Lung (tissue), 12 donors: Measurements from ENCODE around the gene TSPOAP1. TPM values are rescaled to one million over a fixed set of nuclear protein-coding genes. Genes with fewer than 3 reads are reported as not detected.
"Not testable (repeated sequence)": the region's sequence is repeated elsewhere in the genome, so short reads cannot be mapped to it uniquely, and the experiment has no call there.

Source experiments
- ATAC-seq: fragments of 200-7000 bp; cut with Tn5 transposase; one replicate; pipeline ENCODE4 v1.9.1; 2020; ENCODE audit warnings: moderate number of reproducible peaks; ENCODE audit not compliant: insufficient read depth, low FRiP score
- DNase-seq, 3 donors: peaks; one replicate each; pipeline ENCODE4 v3.0.0-alpha.2; 2013 to 2017
- H3K27ac ChIP-seq, 2 donors: one replicate each; pipeline ENCODE4 v1.5.1; 2013; ENCODE audit warnings: mild to moderate bottlenecking in 2 of 2, moderate library complexity in 2 of 2, control low read depth in 1 of 2, inconsistent platforms in 1 of 2, low read depth in 1 of 2, low read length in 1 of 2
- H3K27me3 ChIP-seq, 3 donors: one replicate each; pipeline ENCODE4 v1.5.1; 2013; ENCODE audit warnings: low read length in 2 of 3; ENCODE audit not compliant: control insufficient read depth in 3 of 3, insufficient read depth in 3 of 3
- H3K36me3 ChIP-seq, 4 donors: one replicate each; pipeline ENCODE4 v1.5.1; 2013; ENCODE audit warnings: low read length in 4 of 4, mild to moderate bottlenecking in 1 of 4, moderate library complexity in 1 of 4; ENCODE audit not compliant: control insufficient read depth in 4 of 4, insufficient read depth in 4 of 4
- H3K4me1 ChIP-seq, 5 donors: one replicate each; pipeline ENCODE4 v1.5.1; 2013; ENCODE audit warnings: low read length in 5 of 5, mild to moderate bottlenecking in 2 of 5, moderate library complexity in 1 of 5; ENCODE audit not compliant: control insufficient read depth in 5 of 5, insufficient read depth in 5 of 5
- H3K4me3 ChIP-seq: one replicate; pipeline ENCODE4 v1.5.1; 2013; ENCODE audit warnings: mild to moderate bottlenecking, control low read depth, moderate library complexity
- H3K9ac ChIP-seq, 2 donors: one replicate each; pipeline ENCODE4 v1.5.1; 2013; ENCODE audit warnings: low read length in 2 of 2, control low read depth in 1 of 2; ENCODE audit not compliant: insufficient read depth in 1 of 2
- H3K9me3 ChIP-seq, 4 donors: one replicate each; pipeline ENCODE4 v1.5.1; 2013; ENCODE audit warnings: low read length in 3 of 4, mild to moderate bottlenecking in 1 of 4, moderate library complexity in 1 of 4; ENCODE audit not compliant: control insufficient read depth in 4 of 4, insufficient read depth in 3 of 4
- WGBS, 2 donors: extraction: QIAGEN DNeasy Blood & Tissue Kit; methylation state at CpG; one replicate each; pipeline ENCODE4 v1.1.7; 2013; 5-methylcytosine and 5-hydroxymethylcytosine counted together
- polyA plus RNA-seq, 2 donors: library from polyadenylated mRNA; stranded (reverse); fragments of 200-250 nt; gene quantifications; one replicate each; pipeline ENCODE4 v1.2.1, GENCODE V29; 2013
- total RNA-seq, 2 donors: library from RNA; depleted of rRNA in 1 of 2; stranded (reverse); fragments of >200 nt in 1 of 2; gene quantifications; one replicate each; pipeline ENCODE4 v1.2.1, GENCODE V29; 2014 to 2021
- TF ChIP-seq, protein P1 (sequence below): IDR thresholded peaks from 2 replicates; pipeline ENCODE4 v1.5.1; 2012; ENCODE audit warnings: mild to moderate bottlenecking; ENCODE audit errors: control extremely low read depth, extremely low read depth
- donor health status: control.
- donor health status: control.
- donor health status: Bipolar disorder and iron deficiency.
- donor health status: healthy.
- donor health status: DM: yes; HTN: yes; CAD: no.

TSPOAP1 gene
- total and polyA plus RNA-seq, 4 donors = 7.0 to 23.5 (median 18.2) TPM

- Histone ChIP-seq H3K36me3 (peaks cover 29 to 45% (median 35%) of the 10 kb centered on the region in 4 donors), H3K4me3 (no peak overlapping the region), H3K9ac (no peak overlapping the region), H3K9me3 (no peaks in the 10 kb centered on the region), H3K27ac (peak overlapping the region in 1 of 2 donors; percentile 55), H3K4me1 (peaks cover 0 to 7% (median 2%) of the 10 kb centered on the region in 5 donors), H3K27me3 (no peaks in the 10 kb centered on the region)
- 26 to 30% methylated on average over 9 of the region's 9 CpGs for WGBS, 2 donors
- peak in 1 of 3 donors; percentile 20 for DNase-seq
- TF ChIP-seq, protein P1, sequence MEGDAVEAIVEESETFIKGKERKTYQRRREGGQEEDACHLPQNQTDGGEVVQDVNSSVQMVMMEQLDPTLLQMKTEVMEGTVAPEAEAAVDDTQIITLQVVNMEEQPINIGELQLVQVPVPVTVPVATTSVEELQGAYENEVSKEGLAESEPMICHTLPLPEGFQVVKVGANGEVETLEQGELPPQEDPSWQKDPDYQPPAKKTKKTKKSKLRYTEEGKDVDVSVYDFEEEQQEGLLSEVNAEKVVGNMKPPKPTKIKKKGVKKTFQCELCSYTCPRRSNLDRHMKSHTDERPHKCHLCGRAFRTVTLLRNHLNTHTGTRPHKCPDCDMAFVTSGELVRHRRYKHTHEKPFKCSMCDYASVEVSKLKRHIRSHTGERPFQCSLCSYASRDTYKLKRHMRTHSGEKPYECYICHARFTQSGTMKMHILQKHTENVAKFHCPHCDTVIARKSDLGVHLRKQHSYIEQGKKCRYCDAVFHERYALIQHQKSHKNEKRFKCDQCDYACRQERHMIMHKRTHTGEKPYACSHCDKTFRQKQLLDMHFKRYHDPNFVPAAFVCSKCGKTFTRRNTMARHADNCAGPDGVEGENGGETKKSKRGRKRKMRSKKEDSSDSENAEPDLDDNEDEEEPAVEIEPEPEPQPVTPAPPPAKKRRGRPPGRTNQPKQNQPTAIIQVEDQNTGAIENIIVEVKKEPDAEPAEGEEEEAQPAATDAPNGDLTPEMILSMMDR = no peak
- ATAC-seq = peak; percentile 63
Observed at GRCh38 chr17:58344047-58344790, 15.6 kb upstream of the TSPOAP1 start.

GRCh38 chr17:58343131-58343530, 14.5 kb upstream of the TSPOAP1 start:
- TF ChIP-seq, protein P1 = no peak
- Histone ChIP-seq H3K4me1 (peaks cover 0 to 11% (median 7%) of the 10 kb centered on the region in 5 donors), H3K27me3 (no peaks in the 10 kb centered on the region), H3K4me3 (no peak overlapping the region), H3K9ac (no peak overlapping the region), H3K36me3 (peaks cover 29 to 36% (median 29%) of the 10 kb centered on the region in 4 donors), H3K27ac (no peak overlapping the region), H3K9me3 (no peaks in the 10 kb centered on the region)
- DNase-seq = no peak
- WGBS, 2 donors = 89 to 95% methylated on average over 4 of the region's 4 CpGs
- no peak for ATAC-seq

- WGBS, 2 donors = 70 to 72% methylated on average over 4 of the region's 4 CpGs
Observed at GRCh38 chr17:58341861-58342475, 13.4 kb upstream of the TSPOAP1 start.

DNA sequence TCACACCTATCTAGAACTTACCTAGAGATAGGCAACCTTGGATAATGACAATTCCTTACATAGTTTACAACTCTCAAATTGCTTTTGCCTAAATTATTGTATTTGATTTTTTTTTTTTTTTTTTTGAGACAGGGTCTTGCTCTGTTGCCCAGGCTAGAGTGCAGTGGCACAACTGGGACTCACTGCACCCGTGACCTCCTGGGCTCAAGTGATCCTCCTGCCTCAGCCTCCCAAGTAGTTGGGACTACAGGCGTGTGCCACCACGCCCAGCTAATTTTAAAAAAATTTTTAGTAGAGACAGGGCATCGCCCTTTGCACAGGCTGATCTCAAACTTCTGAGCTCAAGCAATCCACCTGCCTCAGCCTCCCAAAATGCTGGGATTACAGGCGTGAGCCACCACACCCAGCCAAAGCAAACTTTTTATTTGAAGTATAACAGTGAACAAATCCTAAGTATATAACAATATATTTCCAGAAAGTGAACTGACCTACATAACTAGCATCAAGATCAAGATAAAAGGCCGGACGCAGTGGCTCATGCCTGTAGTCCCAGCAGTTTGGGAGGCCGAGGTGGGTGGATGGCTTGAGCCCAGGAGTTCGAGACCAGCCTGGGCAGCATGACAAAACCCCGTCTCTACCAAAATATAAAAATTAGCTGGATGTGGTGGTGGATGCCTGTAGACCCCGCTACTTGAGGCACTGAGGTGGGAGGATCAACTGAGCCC, 12.7 kb upstream of the TSPOAP1 start:
- 91 to 95% methylated on average over 11 of the region's 11 CpGs for WGBS, 2 donors
- peaks cover 15 to 24% (median 18%) of the 10 kb centered on the region in 4 donors for H3K36me3 ChIP-seq
- not testable (repeated sequence) for ATAC-seq, H3K9ac ChIP-seq, DNase-seq, H3K4me3 ChIP-seq, H3K9me3 ChIP-seq, H3K27me3 ChIP-seq, H3K27ac ChIP-seq
- peaks cover 0 to 27% (median 8%) of the 10 kb centered on the region in 5 donors for H3K4me1 ChIP-seq

More at GRCh38 chr17:58341861-58342475, 13.4 kb upstream of the TSPOAP1 start:
- Histone ChIP-seq H3K9ac (no peak overlapping the region), H3K36me3 (peaks cover 20 to 29% (median 22%) of the 10 kb centered on the region in 4 donors), H3K27ac (no peak overlapping the region), H3K9me3 (no peaks in the 10 kb centered on the region), H3K4me3 (no peak overlapping the region), H3K27me3 (no peaks in the 10 kb centered on the region), H3K4me1 (peaks cover 0 to 20% (median 7%) of the 10 kb centered on the region in 5 donors)
- ATAC-seq (no peak), DNase-seq (no peak)
- TF ChIP-seq, protein P1 = no peak
